Measurements from ENCODE around the gene NUP210L. TPM values are rescaled to one million over a fixed set of nuclear protein-coding genes. Genes with fewer than 3 reads are reported as not detected.

NUP210L gene
- total and polyA plus RNA-seq, 2 experiments from 2014 or later = 0.11 TPM; not detected in 1

DNA sequence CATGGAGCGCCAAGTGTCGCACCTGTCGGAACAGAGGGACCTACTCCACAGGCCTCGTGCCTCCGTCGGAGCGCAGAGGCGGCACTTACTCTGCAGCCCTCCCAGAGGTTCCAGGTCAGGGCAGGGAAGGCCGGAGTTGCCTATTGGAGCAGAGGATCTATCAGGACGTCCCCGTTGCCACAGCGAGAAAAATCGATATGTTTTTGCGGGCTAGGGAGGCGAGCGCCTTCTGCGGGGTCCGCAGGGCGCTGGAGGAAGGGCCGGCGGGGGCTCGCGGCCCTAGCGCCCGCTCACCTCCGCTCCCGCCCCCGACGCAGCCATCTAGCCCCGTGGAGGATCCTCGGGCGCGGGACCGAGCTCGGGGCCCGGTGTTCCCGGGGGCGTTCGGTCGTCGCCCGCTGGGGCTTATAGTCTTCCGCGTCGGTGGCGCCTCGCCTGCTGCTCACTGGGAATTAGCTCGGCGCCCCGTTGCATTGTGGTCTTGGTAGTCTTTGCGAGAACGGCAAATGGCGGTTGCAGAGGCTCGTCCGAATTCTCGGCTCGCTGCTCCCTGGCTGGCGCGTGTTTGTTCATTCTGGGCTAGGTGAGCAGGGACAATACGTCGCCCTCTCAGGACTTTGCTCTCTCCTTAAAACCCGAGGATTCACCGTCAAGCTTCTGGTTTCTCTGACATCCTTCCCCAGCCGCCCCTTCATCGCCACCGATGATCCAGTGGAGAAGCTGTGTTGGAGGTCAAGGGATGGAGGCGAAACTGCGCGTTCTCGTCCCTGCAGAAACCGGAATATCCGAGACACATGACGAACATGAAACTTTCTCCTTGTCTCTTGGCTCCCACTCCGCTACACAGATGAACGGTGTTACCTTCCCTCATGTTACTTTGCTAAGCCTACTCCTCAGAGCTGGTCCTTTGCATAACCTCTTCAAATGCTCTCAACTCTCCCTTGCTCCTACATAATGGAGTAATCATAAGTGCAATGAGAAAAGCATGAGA lies 177.3 kb downstream of the NUP210L start, which contains the start of gene JTB:
Gene JTB (minus strand): TSS at position 425 of the 991 bp plus-strand sequence. CDS start 422 bp downstream, at position 3.
- H3K4me3 ChIP-seq = peak within 1 kb of the TSS; percentile 84
- H3K9me3 ChIP-seq (ENCODE audit: low read depth) = no peaks in the 10 kb centered on the region
- H3K9me2 ChIP-seq (ENCODE audit: insufficient read depth) = no peaks in the 10 kb centered on the region
- peaks cover 17% of the 10 kb centered on the region for H3K4me1 ChIP-seq (ENCODE audit: insufficient read depth)
- H3F3A ChIP-seq (ENCODE audit: insufficient read depth) = peaks cover 41% of the 10 kb centered on the region
- in situ Hi-C loops (cut with MboI) = no loop called here
- peak within 1 kb of the TSS; percentile 92 for H3K9ac ChIP-seq
- peak within 1 kb of the TSS; percentile 95 for H3K4me2 ChIP-seq (ENCODE audit: unreplicated experiment)
- H3K79me2 ChIP-seq (ENCODE audit: insufficient read depth) = peaks cover 43% of the 10 kb centered on the region
- peak within 1 kb of the TSS; percentile 90 for H2AFZ ChIP-seq
- H3K27me3 ChIP-seq (replicated peaks; ENCODE audit: insufficient read depth) = no peaks in the 10 kb centered on the region
- peaks cover 27% of the 10 kb centered on the region for H3K36me3 ChIP-seq (ENCODE audit: low read depth)
- no peaks in the 10 kb centered on the region for H4K20me1 ChIP-seq (ENCODE audit: insufficient read depth)
- TF ChIP-seq EZH2 (IDR thresholded peaks at IDR 0.05; ENCODE audit: insufficient read depth, poor library complexity, severe bottlenecking) (no peak), EZH2phosphoT487 (IDR thresholded peaks at IDR 0.05; ENCODE audit: insufficient read depth, low read depth) (no peak)
- WGBS, 2 experiments (ENCODE audit: low coverage in 1 of 2, low lambda C conversion rate in 2 of 2, missing lambda C conversion rate in 2 of 2) = 1 to 2% methylated on average over 58 to 75 of the region's 75 CpGs
- H3K27ac ChIP-seq = peak within 1 kb of the TSS; percentile 74
- peak; percentile 96 for DNase-seq

DNA sequence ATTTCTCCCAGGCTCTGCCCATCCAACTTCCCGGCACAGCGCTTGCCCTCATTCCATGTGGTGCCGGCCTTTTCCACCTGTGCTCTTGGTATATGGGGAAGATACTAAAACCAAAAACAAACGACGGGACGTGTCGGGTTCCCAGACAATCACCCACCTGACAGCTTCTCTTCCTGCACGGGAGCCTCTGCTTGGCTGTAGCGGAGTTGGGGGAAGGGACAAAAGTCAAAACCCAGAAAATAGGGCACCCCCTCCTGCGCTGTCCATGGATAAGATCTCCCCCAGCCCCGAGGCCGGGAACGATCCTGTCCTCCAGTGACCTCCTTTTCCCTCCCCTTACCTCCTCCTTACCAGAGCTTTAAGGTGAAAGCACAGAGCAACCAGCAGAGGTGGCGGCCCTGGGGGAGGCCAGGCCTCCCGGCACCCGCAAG lies 178.0 kb downstream of the NUP210L start:
- in situ Hi-C loops (cut with MboI) = no loop called here
- Histone ChIP-seq H3F3A (ENCODE audit: insufficient read depth) (peaks cover 39% of the 10 kb centered on the region), H3K9ac (peak overlapping the region; percentile 92)

GRCh38 chr1:153973525-153973924 lies 181.3 kb downstream of the NUP210L start:
- H3K4me2 ChIP-seq (ENCODE audit: unreplicated experiment) = no peak overlapping the region
- H3K4me3 ChIP-seq = no peak overlapping the region
- no peaks in the 10 kb centered on the region for H3K9me3 ChIP-seq (ENCODE audit: low read depth)
- no peak overlapping the region for H3K9ac ChIP-seq
- H3K79me2 ChIP-seq (ENCODE audit: insufficient read depth) = peaks cover 21% of the 10 kb centered on the region
- no peak overlapping the region for H3K27ac ChIP-seq
- no peak for TF ChIP-seq EZH2 (IDR thresholded peaks at IDR 0.05; ENCODE audit: insufficient read depth, poor library complexity, severe bottlenecking)
- no peak for TF ChIP-seq EZH2phosphoT487 (IDR thresholded peaks at IDR 0.05; ENCODE audit: insufficient read depth, low read depth)
- peaks cover 17% of the 10 kb centered on the region for H3K4me1 ChIP-seq (ENCODE audit: insufficient read depth)
- H3K36me3 ChIP-seq (ENCODE audit: low read depth) = peaks cover 20% of the 10 kb centered on the region
- H4K20me1 ChIP-seq (ENCODE audit: insufficient read depth) = no peaks in the 10 kb centered on the region
- DNase-seq = no peak
- no peaks in the 10 kb centered on the region for H3K27me3 ChIP-seq (replicated peaks; ENCODE audit: insufficient read depth)
- peaks cover 18% of the 10 kb centered on the region for H3F3A ChIP-seq (ENCODE audit: insufficient read depth)
- H2AFZ ChIP-seq = no peak overlapping the region
- 71 to 72% methylated on average over 7 of the region's 7 CpGs for WGBS, 2 experiments (ENCODE audit: low coverage in 1 of 2, low lambda C conversion rate in 2 of 2, missing lambda C conversion rate in 2 of 2)
- in situ Hi-C loops (cut with MboI) = no loop called here
- no peaks in the 10 kb centered on the region for H3K9me2 ChIP-seq (ENCODE audit: insufficient read depth)

More for the DNA sequence above, 178.0 kb downstream of the NUP210L start:
- Histone ChIP-seq H3K27me3 (replicated peaks; ENCODE audit: insufficient read depth) (no peaks in the 10 kb centered on the region), H4K20me1 (ENCODE audit: insufficient read depth) (no peaks in the 10 kb centered on the region), H3K27ac (peak overlapping the region; percentile 74), H3K36me3 (ENCODE audit: low read depth) (peaks cover 27% of the 10 kb centered on the region), H2AFZ (peak overlapping the region; percentile 90), H3K9me3 (ENCODE audit: low read depth) (no peaks in the 10 kb centered on the region), H3K4me2 (ENCODE audit: unreplicated experiment) (peak overlapping the region; percentile 82), H3K9me2 (ENCODE audit: insufficient read depth) (no peaks in the 10 kb centered on the region), H3K4me3 (peak overlapping the region; percentile 84), H3K79me2 (ENCODE audit: insufficient read depth) (peaks cover 36% of the 10 kb centered on the region), H3K4me1 (ENCODE audit: insufficient read depth) (peaks cover 17% of the 10 kb centered on the region)
- no peak for DNase-seq
- 0 to 2% methylated on average over 16 of the region's 16 CpGs for WGBS, 2 experiments (ENCODE audit: low coverage in 1 of 2, low lambda C conversion rate in 2 of 2, missing lambda C conversion rate in 2 of 2)
- TF ChIP-seq EZH2phosphoT487 (IDR thresholded peaks at IDR 0.05; ENCODE audit: insufficient read depth, low read depth) (no peak), EZH2 (IDR thresholded peaks at IDR 0.05; ENCODE audit: insufficient read depth, poor library complexity, severe bottlenecking) (no peak)

GRCh38 chr1:153973071-153973470 lies 181.8 kb downstream of the NUP210L start:
- Histone ChIP-seq H3K4me3 (no peak overlapping the region), H3K9me3 (ENCODE audit: low read depth) (no peaks in the 10 kb centered on the region), H3K9ac (no peak overlapping the region), H3K27ac (no peak overlapping the region), H3K4me2 (ENCODE audit: unreplicated experiment) (no peak overlapping the region), H3K79me2 (ENCODE audit: insufficient read depth) (peaks cover 21% of the 10 kb centered on the region), H3K9me2 (ENCODE audit: insufficient read depth) (no peaks in the 10 kb centered on the region), H3F3A (ENCODE audit: insufficient read depth) (peaks cover 13% of the 10 kb centered on the region), H4K20me1 (ENCODE audit: insufficient read depth) (no peaks in the 10 kb centered on the region), H3K36me3 (ENCODE audit: low read depth) (peaks cover 20% of the 10 kb centered on the region), H2AFZ (no peak overlapping the region), H3K4me1 (ENCODE audit: insufficient read depth) (peaks cover 16% of the 10 kb centered on the region), H3K27me3 (replicated peaks; ENCODE audit: insufficient read depth) (no peaks in the 10 kb centered on the region)
- in situ Hi-C loops (cut with MboI) = no loop called here
- DNase-seq = no peak
- WGBS, 2 experiments (ENCODE audit: low coverage in 1 of 2, low lambda C conversion rate in 2 of 2, missing lambda C conversion rate in 2 of 2) = 74 to 75% methylated on average over 3 of the region's 3 CpGs
- TF ChIP-seq EZH2phosphoT487 (IDR thresholded peaks at IDR 0.05; ENCODE audit: insufficient read depth, low read depth) (no peak), EZH2 (IDR thresholded peaks at IDR 0.05; ENCODE audit: insufficient read depth, poor library complexity, severe bottlenecking) (no peak)

Data from GM23248 (cell line).